OCI-LY7 (cell line): Measurements from ENCODE around the gene HOXA7.

Experiments used
- CTCF ChIP-seq: fragments of 200-600 bp; sonication (generic); conservative IDR thresholded peaks from 2 replicates; pipeline ENCODE4 v1.5.1; 2014; ENCODE audit warnings: mild to moderate bottlenecking, antibody characterized with exemption, low read length, moderate library complexity, mixed read lengths
- EZH2phosphoT487 ChIP-seq: fragments of 200-600 bp; sonication (generic); IDR thresholded peaks from 2 replicates; pipeline ENCODE4 v1.6.1; 2018; ENCODE audit warnings: low read depth, borderline replicate concordance, mild to moderate bottlenecking, mixed run types, antibody characterized with exemption, low read length, moderate library complexity, mixed read lengths

- TF ChIP-seq CTCF, result no peak
- TF ChIP-seq EZH2phosphoT487, result no peak
Observed at GRCh38 chr7:27172315-27172774, 15.9 kb upstream of the HOXA7 start.
